Astrocyte of the cerebellum (primary cell): ENCODE measurements around the gene FAM184B.
"Not testable (repeated sequence)": the region's sequence is repeated elsewhere in the genome, so short reads cannot be mapped to it uniquely, and the experiment has no call there.

ENCODE experiments used
- DNase-seq: peaks from one replicate; pipeline ENCODE4 v3.0.0-alpha.2; 2011; ENCODE audit warnings: low read depth
- H3K4me3 ChIP-seq: 2 replicates; pipeline ENCODE4 v1.5.1; 2011; ENCODE audit warnings: mild to moderate bottlenecking, low read depth, low read length, moderate library complexity
- in situ Hi-C: cut with HindIII; loops from 2 replicates; pipeline ENCODE4 v1.10.0; 2017; ENCODE audit warnings: low sequenced_read_pairs
- TF ChIP-seq, protein P1 (sequence below): IDR thresholded peaks from 2 replicates; pipeline ENCODE4 v1.5.1; 2012; ENCODE audit warnings: low read length, low read depth, moderate library complexity, mild to moderate bottlenecking; ENCODE audit errors: missing control alignments

Gene FAM184B

GRCh38 chr4:17713779-17714178 lies 67.6 kb downstream of the FAM184B start:
- H3K4me3 ChIP-seq, result no peak overlapping the region
- in situ Hi-C loops, result no loop called here
- TF ChIP-seq, protein P1, sequence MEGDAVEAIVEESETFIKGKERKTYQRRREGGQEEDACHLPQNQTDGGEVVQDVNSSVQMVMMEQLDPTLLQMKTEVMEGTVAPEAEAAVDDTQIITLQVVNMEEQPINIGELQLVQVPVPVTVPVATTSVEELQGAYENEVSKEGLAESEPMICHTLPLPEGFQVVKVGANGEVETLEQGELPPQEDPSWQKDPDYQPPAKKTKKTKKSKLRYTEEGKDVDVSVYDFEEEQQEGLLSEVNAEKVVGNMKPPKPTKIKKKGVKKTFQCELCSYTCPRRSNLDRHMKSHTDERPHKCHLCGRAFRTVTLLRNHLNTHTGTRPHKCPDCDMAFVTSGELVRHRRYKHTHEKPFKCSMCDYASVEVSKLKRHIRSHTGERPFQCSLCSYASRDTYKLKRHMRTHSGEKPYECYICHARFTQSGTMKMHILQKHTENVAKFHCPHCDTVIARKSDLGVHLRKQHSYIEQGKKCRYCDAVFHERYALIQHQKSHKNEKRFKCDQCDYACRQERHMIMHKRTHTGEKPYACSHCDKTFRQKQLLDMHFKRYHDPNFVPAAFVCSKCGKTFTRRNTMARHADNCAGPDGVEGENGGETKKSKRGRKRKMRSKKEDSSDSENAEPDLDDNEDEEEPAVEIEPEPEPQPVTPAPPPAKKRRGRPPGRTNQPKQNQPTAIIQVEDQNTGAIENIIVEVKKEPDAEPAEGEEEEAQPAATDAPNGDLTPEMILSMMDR, result no peak
- no peak for DNase-seq

- DNase-seq, result no peak
- in situ Hi-C loops, result no loop called here
- no peak overlapping the region for H3K4me3 ChIP-seq
- TF ChIP-seq, protein P1, result no peak
Measured at GRCh38 chr4:17712166-17712565, 69.3 kb downstream of the FAM184B start.

- DNase-seq, H3K4me3 ChIP-seq, in situ Hi-C loops: not testable (repeated sequence)
Measured at GRCh38 chr4:17711206-17711605, 70.2 kb downstream of the FAM184B start.

- in situ Hi-C loops, result no loop called here
- no peak for DNase-seq
- TF ChIP-seq, protein P1, result no peak
- no peak overlapping the region for H3K4me3 ChIP-seq
Measured at GRCh38 chr4:17709763-17710068, 71.7 kb downstream of the FAM184B start.

GRCh38 chr4:17708992-17709762 lies 72.2 kb downstream of the FAM184B start:
- H3K4me3 ChIP-seq, result no peak overlapping the region
- DNase-seq, result no peak
- in situ Hi-C loops, result no loop called here
- TF ChIP-seq, protein P1, result no peak

DNA sequence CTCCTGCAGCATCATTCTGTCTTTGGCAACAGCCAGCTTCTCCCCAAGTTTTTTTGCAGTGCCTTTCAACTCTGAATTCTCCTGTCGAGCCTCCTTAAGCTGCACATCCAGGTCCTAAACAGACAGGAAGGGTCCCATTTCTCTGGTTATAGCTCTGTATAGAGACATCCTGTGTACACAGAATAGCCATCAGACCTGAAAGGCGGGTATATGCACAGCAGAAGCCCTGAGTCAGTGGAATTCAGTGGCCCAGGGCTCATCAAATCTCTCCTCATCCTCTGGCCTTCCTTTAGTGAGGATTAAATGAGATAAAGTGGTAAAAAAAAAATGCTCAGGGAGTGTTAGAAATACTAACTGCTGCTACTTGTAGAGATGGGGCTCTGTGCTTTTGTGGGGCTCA lies 73.8 kb downstream of the FAM184B start:
- in situ Hi-C loops, result no loop called here
- TF ChIP-seq, protein P1, result no peak
- DNase-seq, result no peak
- no peak overlapping the region for H3K4me3 ChIP-seq

DNA sequence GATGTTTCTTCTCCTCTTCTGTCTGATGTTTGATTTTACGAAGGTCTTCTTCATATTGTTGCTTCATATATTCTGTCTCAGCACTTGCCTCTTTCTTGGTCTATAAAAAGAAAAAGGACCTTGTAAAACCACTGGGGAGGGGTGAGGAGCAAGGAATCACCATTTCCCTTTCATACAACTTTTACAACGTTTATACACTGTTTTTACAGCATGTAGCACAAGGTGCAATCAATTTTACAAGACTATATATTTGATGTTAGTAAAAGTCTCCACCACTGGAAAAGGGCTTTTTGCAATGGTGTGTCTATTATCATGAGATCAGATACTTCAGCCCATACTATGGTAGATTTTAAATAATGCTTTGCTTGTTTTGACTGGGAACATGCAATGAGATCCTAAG lies 76.3 kb downstream of the FAM184B start:
- TF ChIP-seq, protein P1, result no peak
- H3K4me3 ChIP-seq, result no peak overlapping the region
- no peak for DNase-seq
- in situ Hi-C loops, result no loop called here
